Kidney glomerular epithelial cell (primary cell): ENCODE measurements around the gene PHLDA2.

ENCODE experiments used
- DNase-seq: peaks from one replicate; lab custom pipeline; 2025; lab: John Stamatoyannopoulos, UW

PHLDA2 gene, protein sequence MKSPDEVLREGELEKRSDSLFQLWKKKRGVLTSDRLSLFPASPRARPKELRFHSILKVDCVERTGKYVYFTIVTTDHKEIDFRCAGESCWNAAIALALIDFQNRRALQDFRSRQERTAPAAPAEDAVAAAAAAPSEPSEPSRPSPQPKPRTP

DNA sequence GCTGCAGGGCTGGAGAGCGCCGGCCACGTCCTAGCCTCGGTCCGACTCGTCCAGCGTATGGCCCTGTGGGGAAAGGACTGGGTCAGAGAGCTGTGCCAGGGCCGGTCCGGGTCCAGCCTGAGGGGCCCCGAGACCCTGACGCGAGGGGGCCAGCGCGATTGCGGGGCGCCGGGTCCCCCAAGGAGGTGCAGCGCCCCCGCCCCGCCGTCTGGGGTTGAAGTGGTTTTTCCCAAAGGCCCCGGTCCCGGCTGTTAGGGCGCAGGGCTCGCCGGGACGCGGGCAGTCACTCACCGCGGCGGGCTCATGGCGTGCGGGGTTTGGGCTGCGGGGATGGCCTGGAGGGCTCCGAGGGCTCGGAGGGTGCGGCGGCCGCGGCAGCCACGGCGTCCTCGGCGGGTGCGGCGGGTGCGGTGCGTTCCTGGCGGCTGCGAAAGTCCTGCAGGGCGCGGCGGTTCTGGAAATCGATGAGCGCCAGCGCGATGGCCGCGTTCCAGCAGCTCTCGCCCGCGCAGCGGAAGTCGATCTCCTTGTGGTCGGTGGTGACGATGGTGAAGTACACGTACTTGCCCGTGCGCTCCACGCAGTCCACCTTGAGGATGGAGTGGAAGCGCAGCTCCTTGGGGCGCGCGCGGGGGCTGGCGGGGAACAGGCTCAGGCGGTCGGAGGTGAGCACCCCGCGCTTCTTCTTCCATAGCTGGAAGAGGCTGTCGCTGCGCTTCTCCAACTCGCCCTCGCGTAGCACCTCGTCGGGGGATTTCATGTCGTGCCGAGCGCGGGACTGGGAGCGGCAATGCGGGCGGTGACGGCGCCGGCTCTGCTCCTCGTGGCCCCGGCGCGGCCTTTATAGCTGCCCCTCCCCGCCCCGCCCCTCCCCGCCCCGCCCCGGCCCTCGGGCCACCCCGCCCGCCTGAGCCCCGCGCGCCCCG, at the start of gene PHLDA2:
TSS of gene PHLDA2 (minus strand) at position 816 of the 926 bp plus-strand sequence. CDS start at position 760, 56 bp downstream.
- DNase-seq: peak; percentile 19

DNA sequence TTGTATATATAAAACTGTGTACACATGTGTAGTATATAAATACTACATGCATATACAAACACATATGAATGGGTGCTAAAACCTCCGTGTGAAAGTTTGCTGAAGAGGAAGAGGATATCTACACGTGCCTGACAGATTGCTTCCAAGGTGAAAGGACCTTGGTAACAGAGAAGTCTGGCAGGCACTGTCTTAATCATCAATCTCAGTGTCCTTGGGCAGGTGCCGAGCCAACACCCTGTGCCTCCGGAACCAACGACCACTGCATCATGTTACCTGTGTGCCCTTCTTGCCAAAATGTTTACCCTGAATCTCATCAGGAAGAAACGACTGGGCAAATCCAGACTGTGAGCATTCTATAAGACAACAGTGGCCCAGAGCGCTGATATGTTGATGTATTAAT, 47.9 kb upstream of the PHLDA2 start:
- no peak for DNase-seq

DNA sequence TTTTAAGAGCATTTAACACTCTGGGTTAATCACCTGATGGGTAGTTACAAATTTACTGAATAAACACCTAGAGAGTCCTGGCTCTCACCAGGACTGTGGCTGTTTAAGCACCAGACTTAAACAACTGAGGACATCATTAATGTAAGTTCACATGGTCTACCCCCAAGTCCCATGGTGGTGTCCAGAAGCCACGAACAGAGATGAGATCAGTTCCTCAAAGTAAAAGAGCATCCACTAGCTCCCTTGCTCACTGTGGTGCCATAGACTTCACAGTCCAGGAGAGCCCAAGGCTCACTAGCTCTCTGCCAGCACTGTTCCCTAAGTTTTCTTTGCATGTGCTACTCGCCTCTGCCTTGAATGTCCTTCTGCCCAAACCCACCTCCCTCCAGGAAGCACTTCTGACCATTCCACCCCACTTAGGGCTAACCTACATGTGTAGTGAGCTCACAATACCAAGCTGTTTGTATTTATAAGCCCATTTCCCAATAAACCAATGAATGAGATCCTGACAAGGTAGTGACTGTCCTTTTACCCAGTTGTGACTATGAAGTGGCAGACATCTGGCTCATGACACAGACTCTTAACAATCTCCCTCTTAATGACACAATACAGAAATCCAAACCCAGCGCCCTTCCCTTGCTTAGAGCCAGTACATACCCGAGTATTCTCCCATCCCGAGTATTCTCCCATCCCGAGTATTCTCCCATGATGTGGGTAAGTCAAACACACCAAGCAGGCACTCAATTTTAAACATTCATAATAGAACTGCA, 47.3 kb upstream of the PHLDA2 start:
- no peak for DNase-seq

DNA sequence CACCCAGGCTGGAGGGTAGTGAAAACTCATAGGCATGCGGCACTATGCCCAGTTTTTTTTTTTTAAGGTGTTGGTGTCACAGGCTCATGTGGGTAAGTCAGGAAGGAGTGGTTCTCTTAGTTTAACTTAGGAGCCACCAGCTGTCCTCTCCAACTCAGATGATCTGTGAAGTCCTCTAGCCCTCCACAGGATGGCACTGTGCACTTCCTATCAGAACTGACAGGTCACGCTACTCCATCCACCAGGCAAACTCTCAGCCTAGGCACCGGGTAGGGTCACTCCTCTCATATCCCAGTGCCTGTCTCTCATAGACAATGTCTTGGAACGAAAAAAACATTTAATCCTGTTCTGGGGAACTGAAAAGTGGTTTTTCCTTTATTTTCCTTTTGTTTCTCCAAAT, 46.4 kb upstream of the PHLDA2 start:
- DNase-seq: peak; percentile 5

DNA sequence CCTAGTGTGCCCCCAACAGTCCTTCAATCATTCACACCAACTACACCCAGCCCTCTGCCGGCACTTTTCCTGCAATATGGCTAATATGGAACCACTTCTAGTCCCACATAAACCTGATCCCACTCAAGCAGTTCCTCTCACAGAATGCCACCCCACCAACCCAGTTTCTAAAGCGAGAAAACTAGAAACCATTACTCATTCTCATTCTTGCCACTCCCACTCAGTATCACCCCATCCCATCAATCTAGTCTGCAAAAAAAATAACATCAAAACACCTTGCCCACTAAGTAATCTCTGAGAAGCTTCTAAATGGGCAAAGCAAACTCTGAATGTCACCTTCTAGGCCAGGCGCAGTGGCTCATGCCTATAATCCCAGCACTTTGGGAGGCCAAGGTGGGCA, 45.1 kb upstream of the PHLDA2 start:
- no peak for DNase-seq

DNA sequence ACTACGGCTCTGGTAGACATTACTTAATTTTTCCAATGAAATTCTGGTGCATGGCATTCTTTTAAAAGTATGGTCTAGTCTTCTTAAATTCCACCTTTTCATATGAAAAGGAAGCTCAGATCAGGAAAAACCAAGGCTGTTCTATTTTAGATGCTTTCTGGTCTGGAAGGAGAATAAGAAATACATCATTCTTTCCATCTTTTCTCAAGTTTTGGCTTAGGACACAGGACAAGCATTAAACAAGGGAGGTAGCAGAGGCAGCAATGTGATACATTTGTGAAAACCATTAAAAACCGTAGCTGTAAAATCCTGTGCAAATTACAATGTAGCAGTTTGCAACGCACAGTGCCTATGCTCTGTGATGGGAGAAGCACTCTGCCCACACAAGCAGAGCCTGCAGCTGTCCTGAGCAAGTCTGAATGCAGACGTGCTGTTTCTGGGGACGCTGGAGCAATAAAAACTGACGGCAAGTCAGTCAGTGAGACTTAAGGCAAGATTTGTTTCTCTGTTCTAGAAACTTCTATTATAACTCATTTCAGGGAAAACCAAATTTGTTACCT, 39.2 kb upstream of the PHLDA2 start:
- no peak for DNase-seq

DNA sequence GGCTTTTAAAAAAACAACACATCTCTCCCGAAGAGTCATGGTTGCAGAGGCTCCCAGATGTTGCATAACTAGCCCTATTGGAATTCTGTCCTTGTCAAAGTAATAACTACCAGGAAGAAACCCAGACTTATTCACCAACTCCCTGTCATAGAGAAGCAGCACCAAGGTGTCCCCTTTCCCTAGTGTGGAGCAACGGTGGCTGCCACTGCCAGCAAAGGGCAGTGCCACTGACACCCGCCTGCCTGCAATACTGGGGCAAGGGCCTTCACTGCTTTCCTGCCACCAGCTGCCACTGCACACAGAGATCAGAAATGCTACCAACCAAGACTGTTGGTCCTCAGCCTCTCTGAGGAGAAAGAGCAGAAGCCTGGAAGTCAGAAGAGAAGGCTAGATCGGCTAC, 35.6 kb upstream of the PHLDA2 start:
- DNase-seq: no peak

DNA sequence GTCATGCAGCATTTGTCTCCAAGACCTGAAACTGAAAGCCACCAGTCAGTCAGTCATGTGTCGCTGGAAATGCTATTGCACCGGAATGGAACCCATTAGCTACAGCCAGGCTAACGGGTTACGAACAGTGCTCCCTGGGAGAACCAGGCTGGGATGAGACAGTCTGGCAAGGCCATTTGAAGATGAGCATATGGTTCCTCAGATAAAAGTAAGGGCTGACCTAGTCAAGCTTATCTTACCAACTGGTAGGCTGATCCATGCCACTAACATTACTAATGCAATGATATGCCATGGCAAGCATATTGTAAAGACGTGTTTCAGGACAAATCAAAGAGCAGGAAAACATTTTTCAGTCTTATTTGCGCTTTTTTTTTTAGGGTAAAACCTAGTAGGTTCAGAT, 34.5 kb upstream of the PHLDA2 start:
- DNase-seq: no peak

DNA sequence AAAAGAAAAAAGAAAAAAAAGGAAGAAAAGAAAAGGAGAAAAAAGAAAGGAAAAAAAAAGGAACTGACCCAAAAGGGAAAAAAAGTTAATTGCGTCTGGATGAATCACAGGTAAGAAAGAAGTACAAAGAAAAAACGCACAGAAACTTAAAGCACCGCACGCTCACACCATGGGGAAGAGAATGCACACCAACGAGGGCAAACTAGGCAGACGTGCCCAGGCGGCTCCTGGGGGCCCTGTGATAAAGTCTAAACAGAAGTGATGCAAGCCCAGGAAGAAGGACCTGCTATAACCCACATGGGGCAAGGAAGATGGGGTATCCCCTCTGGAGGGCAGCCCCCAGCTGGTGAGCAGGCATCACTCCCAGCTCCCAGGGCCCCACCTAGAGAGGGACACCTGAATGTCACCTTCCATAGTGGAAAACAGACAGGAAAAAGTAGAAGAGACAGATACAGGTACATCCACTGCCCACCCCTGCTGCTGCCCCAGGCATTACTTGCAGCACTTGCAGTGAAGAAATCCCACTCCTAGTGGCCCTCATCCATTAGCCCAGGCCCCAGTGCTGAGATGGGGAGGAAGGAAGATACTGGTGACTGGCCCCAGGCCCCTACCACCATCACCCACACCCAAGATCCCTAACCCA, 34.0 kb upstream of the PHLDA2 start:
- DNase-seq: no peak

DNA sequence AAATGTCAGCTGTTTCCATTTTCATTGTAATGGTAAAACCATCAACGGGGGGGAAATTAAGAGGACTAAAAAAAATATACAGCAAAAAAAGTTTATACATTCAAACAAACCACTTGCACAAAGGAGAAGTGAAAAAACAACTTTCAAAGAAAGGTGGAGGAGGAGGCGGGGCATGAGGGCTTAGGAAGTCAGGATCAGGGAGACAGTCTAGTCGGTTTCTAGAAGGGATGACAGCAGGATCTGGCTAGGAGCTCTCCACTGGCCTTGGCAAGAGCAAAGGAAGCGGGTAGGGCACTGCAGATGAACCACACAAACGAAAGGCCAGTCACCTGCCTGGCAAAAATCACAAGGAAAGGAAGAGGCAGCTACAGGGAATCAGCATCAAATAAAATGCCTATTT, 31.9 kb upstream of the PHLDA2 start:
- no peak for DNase-seq

DNA sequence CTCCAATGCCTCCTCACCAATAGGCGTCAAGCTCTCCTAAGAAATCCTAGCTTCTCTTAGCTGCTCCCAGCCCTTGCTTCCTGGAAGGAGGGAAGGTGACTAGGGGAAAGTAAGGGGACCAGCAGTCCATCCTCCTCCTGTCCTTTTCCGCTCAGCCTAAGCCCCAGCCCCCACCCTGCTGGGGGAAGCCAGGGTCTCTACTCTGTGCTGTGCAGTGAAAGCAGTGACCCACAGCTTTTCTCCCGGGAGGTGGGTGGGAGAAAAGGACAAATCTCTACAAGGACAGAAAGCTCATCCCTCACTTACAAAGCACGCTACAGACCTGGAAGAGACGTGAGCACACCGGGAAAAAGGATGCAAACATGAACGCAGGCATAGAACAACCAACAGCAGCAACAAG, 30.9 kb upstream of the PHLDA2 start:
- no peak for DNase-seq

DNA sequence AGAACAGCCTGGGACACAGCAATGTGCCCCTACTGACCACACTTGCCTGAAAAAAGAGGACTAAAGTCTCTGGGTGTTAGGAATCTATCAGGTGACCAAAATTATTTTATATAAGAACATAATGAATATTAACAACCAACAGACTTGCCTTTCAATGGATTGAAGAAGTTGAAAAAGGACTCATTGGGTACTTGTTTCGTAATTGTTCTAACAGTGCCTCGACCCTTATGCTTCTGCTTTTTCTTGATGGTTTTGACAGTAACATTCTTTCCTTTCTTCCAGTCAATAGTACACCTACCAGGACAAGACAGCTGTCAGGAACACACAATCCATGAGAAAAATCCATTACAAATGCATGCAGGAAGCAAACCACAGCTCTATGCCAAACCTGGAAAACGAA, 29.0 kb upstream of the PHLDA2 start:
- DNase-seq: no peak

DNA sequence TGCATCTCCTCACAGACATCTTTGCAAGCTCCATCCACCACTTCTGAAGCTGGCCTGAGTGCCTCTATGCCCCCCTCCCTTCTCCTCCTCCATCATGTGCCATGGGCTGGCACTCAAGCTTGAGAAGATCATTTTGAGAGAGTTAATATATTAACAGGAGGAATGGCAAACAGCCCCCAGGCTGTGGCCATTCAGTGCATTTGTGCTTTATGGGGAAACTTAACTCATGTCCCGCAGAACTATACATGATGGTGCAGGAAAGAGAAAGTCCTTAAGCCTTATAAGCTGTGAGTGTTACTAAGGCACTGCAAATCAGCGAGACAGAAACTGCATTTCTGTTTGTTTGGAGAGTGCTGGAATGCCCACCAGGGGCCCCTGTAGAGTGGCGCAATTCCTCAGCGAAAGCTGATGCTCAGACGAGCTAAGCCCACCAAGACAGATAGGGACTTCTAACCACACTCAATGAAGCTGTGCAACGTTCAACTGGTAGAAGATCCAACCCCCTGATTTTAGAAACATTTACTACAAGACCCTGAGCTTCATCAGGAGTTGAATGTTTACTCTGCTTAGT, 26.8 kb upstream of the PHLDA2 start:
- peak; percentile 2 for DNase-seq

DNA sequence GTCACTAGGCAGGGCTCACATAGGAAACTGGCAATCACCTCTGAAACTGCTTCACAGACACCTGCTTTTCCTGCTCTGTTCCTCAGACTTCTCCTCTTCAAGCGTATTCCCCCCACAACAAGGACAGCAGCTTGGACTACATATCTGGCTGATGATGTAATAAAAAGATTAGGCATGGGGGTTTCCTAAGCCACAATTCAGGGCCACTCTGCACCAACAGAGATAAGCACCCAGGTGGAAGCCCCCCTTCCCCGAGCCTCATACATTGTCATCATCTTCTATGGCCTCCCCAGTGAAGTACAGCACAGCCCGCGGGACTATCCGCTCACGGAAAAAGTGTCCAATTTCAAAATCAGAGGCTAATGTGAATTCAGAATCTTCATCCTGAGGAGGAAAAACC, 25.0 kb upstream of the PHLDA2 start:
- no peak for DNase-seq

DNA sequence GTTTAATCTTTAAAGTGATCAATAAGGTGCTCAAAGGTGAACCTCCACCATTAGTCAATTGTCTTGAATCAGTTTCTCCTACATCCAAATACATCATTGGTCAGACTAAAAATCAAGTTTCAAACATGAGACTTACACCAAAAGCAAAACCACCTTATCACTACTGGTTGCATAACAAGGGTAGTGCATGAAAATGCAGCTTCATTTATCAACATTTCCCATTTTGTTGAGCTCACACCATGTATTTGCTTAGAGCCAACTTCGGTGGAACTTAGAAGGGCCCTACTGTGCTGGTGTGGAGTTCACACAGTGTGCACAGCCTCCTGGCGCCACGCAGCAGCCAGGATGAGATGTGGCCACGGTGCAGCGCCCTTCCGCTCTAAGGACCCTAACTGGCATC, 23.1 kb upstream of the PHLDA2 start:
- DNase-seq: no peak

DNA sequence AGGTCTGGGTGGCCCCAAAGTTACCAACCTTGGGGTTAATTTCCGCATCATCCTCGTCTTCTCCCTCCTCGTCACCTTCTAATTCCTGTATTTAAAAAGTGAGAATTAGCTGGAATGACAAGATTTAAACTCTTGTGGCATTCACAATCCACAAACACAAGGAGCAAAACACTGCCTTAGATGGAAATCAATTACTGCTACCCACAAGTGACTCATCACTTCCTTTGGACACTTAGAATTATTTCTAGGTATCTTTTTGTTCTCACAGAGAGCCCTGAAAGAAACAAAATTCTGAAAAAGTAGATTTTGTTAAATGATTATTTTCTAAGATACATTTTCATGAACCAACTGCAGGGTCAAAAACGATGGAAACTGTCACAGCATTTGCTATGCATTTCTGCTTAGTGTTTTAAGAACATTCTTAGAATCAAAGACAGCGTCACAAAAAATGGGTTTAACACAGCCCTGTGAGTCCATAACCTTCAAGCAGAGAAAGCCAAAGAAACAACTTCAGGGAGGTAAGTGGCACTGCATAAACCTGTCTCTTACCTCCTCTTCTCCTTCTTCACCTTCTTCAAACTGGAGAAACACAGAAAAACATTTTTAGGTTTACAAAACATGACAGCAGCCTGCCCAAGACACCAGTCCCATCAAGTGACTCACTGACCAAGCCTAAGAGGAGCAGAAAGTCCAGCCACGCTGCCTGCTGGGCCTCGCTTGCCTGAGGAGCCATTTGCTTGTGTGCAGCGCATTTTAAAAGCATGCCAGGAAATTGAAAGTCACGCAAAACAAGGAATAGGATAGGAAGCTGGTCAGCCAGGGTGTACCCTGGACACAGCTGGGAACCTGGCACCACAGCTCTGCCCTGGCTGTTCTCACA, 22.3 kb upstream of the PHLDA2 start:
- DNase-seq: peak; percentile 29

DNA sequence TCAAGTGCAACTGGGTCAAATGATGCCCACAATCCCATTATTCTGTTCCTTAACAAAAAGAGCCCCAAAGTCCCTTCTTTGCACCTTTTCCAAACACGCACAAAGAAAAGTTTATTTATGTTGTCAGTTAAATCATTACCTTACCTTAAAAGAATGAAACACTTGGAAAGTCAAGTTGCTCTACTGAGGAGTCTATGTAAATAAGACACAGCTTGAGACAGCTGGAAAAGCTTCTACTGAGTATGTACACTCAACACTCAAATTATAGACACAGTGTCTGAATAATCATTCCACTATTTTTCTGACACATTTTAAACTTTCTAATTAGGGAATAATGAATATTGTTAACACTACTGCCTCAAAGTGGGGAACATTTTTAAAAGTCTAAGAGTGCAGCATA, 21.6 kb upstream of the PHLDA2 start:
- DNase-seq: no peak

DNA sequence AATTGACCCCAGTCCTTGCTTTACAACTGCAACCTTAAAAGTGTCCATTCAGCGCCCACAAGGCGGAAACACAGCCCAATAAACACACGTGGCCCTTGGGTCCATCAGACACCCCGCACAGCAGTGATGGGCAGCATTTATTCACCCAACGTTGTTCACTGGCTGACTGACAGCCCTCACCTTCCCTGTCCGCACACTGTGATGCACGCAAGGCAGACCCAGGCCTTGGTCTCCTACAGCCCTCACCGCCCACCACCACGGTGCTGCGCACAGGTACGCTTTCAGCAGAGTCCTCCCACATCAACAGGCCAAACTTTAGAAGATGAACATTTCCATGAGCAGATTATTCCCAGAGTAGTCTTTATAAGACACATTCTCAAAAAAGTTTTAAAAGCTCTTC, 20.7 kb upstream of the PHLDA2 start:
- DNase-seq: no peak

DNA sequence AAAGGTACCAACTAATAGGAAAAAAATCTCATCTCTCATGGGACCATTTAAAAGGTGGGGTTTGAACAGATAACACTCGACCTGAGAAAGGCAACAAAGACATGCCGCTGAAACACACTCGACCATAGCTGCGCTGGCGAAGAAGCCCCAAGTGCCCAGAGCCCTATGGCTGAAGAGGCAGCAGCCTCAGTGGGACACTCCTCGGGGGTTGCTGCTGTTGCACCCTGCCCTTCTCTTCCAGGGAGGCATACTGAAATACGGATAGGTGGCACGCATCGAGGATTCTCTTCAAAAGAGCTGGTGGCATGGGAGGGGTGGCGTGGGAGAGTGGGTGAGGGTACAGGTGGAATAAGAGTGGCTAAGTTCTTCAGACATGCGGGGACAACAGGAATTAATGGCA, 18.5 kb upstream of the PHLDA2 start:
- DNase-seq: no peak

DNA sequence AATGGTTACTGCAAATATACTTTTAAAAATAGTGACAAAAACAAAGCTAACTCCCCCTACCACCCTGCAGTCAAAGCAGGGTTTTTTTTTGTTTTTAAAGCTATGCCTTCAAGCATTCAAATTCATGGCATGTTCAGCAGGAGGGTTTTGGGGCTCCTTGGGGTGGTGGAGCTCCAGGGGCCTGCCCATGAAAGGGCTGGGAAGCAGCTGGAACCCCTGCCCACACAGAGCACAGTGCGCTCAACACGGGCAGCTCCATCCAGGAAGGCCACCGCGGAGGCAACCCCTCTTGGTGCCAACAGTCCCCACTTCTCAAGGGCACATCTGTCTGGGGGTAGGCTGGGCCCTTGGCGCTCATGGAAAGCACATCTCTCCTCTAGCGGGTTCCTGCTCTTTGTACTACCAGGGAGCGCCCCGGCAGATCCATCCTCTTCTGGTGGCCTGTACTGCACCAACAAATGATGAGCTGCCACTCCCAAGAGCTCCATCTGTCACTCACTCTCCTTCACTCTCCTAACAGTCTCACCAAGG, 16.6 kb upstream of the PHLDA2 start:
- no peak for DNase-seq
